Measurements from ENCODE around the gene PPP1R1B.

Gene PPP1R1B

GRCh38 chr17:39683295-39683939, 56.7 kb downstream of the PPP1R1B start:
- TF ChIP-seq CREB1 (IDR thresholded peaks at IDR 0.05; ENCODE audit: low read depth) (no peak), TAF1 (IDR thresholded peaks at IDR 0.05; ENCODE audit: low read depth) (no peak), MAX (IDR thresholded peaks at IDR 0.05) (no peak), EP300 (IDR thresholded peaks at IDR 0.05; ENCODE audit: borderline replicate concordance) (no peak), RAD21 (IDR thresholded peaks at IDR 0.05; ENCODE audit: low read depth) (no peak), USF1 (IDR thresholded peaks at IDR 0.05) (no peak), REST (IDR thresholded peaks at IDR 0.05; ENCODE audit: low read depth) (no peak), TEAD4 (IDR thresholded peaks at IDR 0.05) (no peak), CEBPB (IDR thresholded peaks at IDR 0.05) (no peak), FOXM1 (IDR thresholded peaks at IDR 0.05; ENCODE audit: borderline replicate concordance, low read depth) (no peak)

GRCh38 chr17:39684369-39685192, 57.8 kb downstream of the PPP1R1B start:
- TF ChIP-seq CEBPB (IDR thresholded peaks at IDR 0.05), result no peak
- no peak for TF ChIP-seq EGR1 (IDR thresholded peaks at IDR 0.05)
- no peak for TF ChIP-seq TAF1 (IDR thresholded peaks at IDR 0.05; ENCODE audit: low read depth)
- no peak for TF ChIP-seq YY1 (IDR thresholded peaks at IDR 0.05; ENCODE audit: low read depth)
- TF ChIP-seq FOXM1 (IDR thresholded peaks at IDR 0.05; ENCODE audit: borderline replicate concordance, low read depth), result no peak

Data from Ishikawa (cell line).